Spleen (tissue), 11 donors: ENCODE measurements around the gene TMEM169. TPM values are rescaled to one million over a fixed set of nuclear protein-coding genes. Genes with fewer than 3 reads are reported as not detected.

Experiments used
- DNase-seq: peaks from one replicate; pipeline ENCODE4 v3.0.0-alpha.2; 2020
- H3K27ac ChIP-seq, 8 donors: fragments of 200-600 bp; sonication (generic) in 7 of 8; 1 replicate in 4 of 8; 2 replicates in 4 of 8; pipeline versions ENCODE4 v1.5.0 to v1.8.0; 2016 to 2021; ENCODE audit warnings: inconsistent platforms in 4 of 8, mild to moderate bottlenecking in 4 of 8, moderate library complexity in 1 of 8
- H3K27me3 ChIP-seq, 7 donors: fragments of 200-600 bp; sonication (generic) in 6 of 7; replicated peaks in 1 of 7; 1 replicate in 4 of 7; 2 replicates in 3 of 7; pipeline versions ENCODE4 v1.5.0 to v1.8.0; 2016 to 2021; ENCODE audit warnings: inconsistent platforms in 3 of 7, mild to moderate bottlenecking in 1 of 7
- H3K36me3 ChIP-seq, 6 donors: fragments of 200-600 bp; sonication (generic) in 5 of 6; 1 replicate in 4 of 6; 2 replicates in 2 of 6; pipeline versions ENCODE4 v1.5.0 to v1.8.0; 2016 to 2021; ENCODE audit warnings: inconsistent platforms in 2 of 6
- H3K4me1 ChIP-seq, 6 donors: fragments of 200-600 bp; sonication (generic) in 5 of 6; 1 replicate in 3 of 6; 2 replicates in 3 of 6; pipeline versions ENCODE4 v1.5.0 to v1.8.0; 2016 to 2021; ENCODE audit warnings: inconsistent platforms in 3 of 6
- H3K4me3 ChIP-seq, 8 donors: fragments of 200-600 bp; sonication (generic) in 7 of 8; 1 replicate in 4 of 8; 2 replicates in 4 of 8; pipeline versions ENCODE4 v1.5.0 to v1.8.0; 2016 to 2021; ENCODE audit warnings: inconsistent platforms in 4 of 8, mild to moderate bottlenecking in 4 of 8, moderate library complexity in 2 of 8
- H3K9me3 ChIP-seq, 8 donors: fragments of 200-600 bp; sonication (generic) in 7 of 8; 1 replicate in 4 of 8; 2 replicates in 4 of 8; pipeline versions ENCODE4 v1.5.0 to v1.8.0; 2016 to 2021; ENCODE audit warnings: inconsistent platforms in 4 of 8
- POLR2A ChIP-seq, 3 donors: fragments of 450-650 bp; IDR thresholded peaks; one replicate each; pipeline ENCODE4 v1.5.1; 2017; ENCODE audit warnings: antibody characterized with exemption in 3 of 3, mild to moderate bottlenecking in 1 of 3
- POLR2AphosphoS5 ChIP-seq, 3 donors: sonication (generic); formaldehyde crosslinking; IDR thresholded peaks; one replicate each; pipeline ENCODE4 v1.5.1; 2017; ENCODE audit warnings: antibody characterized with exemption in 3 of 3
- WGBS, 5 donors: extraction: QIAGEN DNeasy Blood & Tissue Kit in 3 of 5; methylation state at CpG; one replicate each; pipeline versions ENCODE4 v1.1.5 to v1.1.7; 2013 to 2018; 5-methylcytosine and 5-hydroxymethylcytosine counted together
- intact Hi-C: fragments of 100-400 bp; cut with DNase I; formaldehyde crosslinking; loops from one replicate; pipeline ENCODE4 v1.15.0; 2023; ENCODE audit warnings: low total_unique reads
- polyA plus RNA-seq, 3 donors: library from polyadenylated mRNA; stranded (reverse); fragments of 200-250 nt; gene quantifications; one replicate each; pipeline ENCODE4 v1.2.1, GENCODE V29; 2013
- total RNA-seq, 7 donors: library from RNA; depleted of rRNA in 3 of 7; stranded (reverse); fragments of >200 nt in 3 of 7; fragmentation: NEBNext Ultra II Directional in 4 of 7; extraction: Animal tissue kit (Norgen Biotek cat#: 25700) in 4 of 7; gene quantifications; one replicate each; pipeline versions ENCODE4 v1.1.0 to v1.2.1, GENCODE V29; 2016 to 2021
- TF ChIP-seq, protein P1 (sequence below), 11 experiments: fragments of 200-600 bp in 7 of 11; fragments of 450-650 bp in 4 of 11; sonication (generic) in 4 of 11; IDR thresholded peaks in 8 of 11; conservative IDR thresholded peaks in 3 of 11; 1 replicate in 7 of 11; 2 replicates in 4 of 11; pipeline versions ENCODE4 v1.4.0 to v1.8.0; 2016 to 2021; ENCODE audit warnings: antibody characterized with exemption in 11 of 11, inconsistent platforms in 4 of 11, mild to moderate bottlenecking in 1 of 11
- donor health status: healthy with polysubstance abuse.
- donor health status: DM: no; HTN: no; CAD: no; lungs with moderate emphysema.
- donor health status: DM: no; HTN: no; CAD: no.
- donor health status: Bipolar disorder and iron deficiency.
- donor health status: healthy.
- donor health status: DM: no; HTN: no; CAD: no.
- donor health status: DM: yes; HTN: yes; CAD: no.

The TMEM169 gene
- total and polyA plus RNA-seq, 10 donors, result 0.19 to 1.3 (median 0.83) TPM

DNA sequence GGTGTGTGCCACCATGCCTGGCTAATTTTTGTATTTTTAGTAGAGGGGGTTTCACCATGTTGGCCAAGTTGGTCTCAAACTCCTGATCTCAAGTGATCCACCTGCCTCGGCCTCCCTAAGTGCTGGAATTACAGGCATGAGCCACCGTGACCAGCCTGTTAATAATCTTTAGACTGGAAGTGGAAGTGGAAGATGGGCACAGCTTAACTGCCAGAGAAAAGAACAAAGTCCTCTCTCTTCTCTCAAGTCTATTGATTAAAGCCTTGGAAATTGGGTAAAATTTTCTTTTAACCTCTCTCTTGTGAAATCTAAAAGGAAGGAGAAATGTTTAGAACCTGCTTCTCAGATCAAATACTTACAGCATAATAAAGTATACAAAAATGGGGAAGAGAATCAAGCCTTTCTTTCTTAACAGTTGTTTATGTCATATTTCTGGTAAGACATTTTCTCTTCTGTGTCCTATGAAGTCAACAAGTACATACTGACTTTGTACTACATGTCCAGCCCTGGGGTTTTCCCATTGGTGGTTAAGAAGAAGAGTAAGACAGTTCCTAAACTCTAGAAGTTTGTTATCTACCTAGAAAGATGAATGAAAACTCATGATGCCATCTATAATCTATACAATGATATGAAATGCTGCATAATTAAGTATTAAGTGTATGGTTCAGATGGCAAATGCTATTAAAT, 4.6 kb downstream of the TMEM169 start:
- no peak for DNase-seq
- no peaks in the 10 kb centered on the region for H3K9me3 ChIP-seq
- intact Hi-C loops, result no loop called here
- H3K36me3 ChIP-seq, result no peaks in the 10 kb centered on the region
- 92 to 100% (median 95%) methylated on average over 2 of the region's 2 CpGs for WGBS, 5 donors
- no peak overlapping the region for H3K4me3 ChIP-seq
- TF ChIP-seq POLR2AphosphoS5 (IDR thresholded peaks at IDR 0.05) (no peak), POLR2A (IDR thresholded peaks at IDR 0.05) (no peak)
- TF ChIP-seq, protein P1, sequence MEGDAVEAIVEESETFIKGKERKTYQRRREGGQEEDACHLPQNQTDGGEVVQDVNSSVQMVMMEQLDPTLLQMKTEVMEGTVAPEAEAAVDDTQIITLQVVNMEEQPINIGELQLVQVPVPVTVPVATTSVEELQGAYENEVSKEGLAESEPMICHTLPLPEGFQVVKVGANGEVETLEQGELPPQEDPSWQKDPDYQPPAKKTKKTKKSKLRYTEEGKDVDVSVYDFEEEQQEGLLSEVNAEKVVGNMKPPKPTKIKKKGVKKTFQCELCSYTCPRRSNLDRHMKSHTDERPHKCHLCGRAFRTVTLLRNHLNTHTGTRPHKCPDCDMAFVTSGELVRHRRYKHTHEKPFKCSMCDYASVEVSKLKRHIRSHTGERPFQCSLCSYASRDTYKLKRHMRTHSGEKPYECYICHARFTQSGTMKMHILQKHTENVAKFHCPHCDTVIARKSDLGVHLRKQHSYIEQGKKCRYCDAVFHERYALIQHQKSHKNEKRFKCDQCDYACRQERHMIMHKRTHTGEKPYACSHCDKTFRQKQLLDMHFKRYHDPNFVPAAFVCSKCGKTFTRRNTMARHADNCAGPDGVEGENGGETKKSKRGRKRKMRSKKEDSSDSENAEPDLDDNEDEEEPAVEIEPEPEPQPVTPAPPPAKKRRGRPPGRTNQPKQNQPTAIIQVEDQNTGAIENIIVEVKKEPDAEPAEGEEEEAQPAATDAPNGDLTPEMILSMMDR (IDR thresholded peaks at IDR 0.05 in 8 of 11, conservative IDR thresholded peaks at IDR 0.05 in 3 of 11), result no peak
- no peaks in the 10 kb centered on the region for H3K27me3 ChIP-seq
- H3K27ac ChIP-seq, result peak overlapping the region in 1 of 8 donors; percentile 22
- H3K4me1 ChIP-seq, result peaks cover 14 to 48% (median 36%) of the 10 kb centered on the region in 6 donors

DNA sequence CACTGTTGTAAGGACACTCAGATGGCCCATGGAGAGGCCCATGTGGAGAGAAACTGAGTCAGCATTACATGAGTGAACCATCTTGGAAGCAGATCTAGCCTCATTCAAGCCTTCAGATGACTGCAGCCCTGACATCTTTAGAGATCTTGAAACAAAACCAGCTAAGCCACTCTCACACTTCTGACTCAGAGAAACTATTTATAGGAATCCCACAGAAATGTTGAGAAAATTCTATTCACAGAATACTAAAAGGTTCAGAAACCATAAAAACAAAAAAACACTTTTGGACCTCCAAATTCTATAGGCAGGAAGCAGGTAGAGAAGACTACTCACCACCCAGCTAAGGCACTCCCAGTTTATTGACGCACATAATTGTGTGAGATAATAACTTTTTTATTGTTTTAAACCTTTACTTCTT, 8.7 kb downstream of the TMEM169 start:
- H3K4me1 ChIP-seq, result peaks cover 0 to 9% (median under 1%) of the 10 kb centered on the region in 6 donors
- H3K9me3 ChIP-seq, result no peaks in the 10 kb centered on the region
- no peak overlapping the region for H3K4me3 ChIP-seq
- H3K36me3 ChIP-seq, result no peaks in the 10 kb centered on the region
- H3K27ac ChIP-seq, result no peak overlapping the region
- 93 to 98% (median 95%) methylated on average over 1 of the region's 1 CpG for WGBS, 5 donors
- no peaks in the 10 kb centered on the region for H3K27me3 ChIP-seq
- intact Hi-C loops, result no loop called here
- DNase-seq, result no peak
- TF ChIP-seq, protein P1 (IDR thresholded peaks at IDR 0.05 in 8 of 11, conservative IDR thresholded peaks at IDR 0.05 in 3 of 11), result no peak
- TF ChIP-seq POLR2A (IDR thresholded peaks at IDR 0.05), result no peak
- TF ChIP-seq POLR2AphosphoS5 (IDR thresholded peaks at IDR 0.05), result no peak

DNA sequence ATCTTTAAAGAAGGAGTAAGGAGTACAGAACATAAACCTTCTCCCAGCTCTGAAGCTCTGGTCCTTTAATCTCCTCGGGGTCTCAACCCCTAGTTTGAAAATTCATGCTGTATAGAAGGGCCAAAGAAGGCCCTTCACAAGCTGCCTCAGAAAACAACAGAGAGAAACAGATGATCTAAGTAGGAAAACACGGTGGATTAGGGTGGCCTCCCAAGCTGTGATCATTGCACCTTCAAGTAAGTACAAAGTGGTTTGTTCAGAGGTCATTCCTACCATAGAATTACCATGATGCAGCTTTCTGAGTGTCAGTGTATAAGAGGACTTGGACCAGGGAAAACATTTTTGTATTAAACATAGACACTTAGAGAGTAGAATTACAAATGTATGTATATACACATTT, 10.9 kb downstream of the TMEM169 start:
- DNase-seq, result no peak
- H3K9me3 ChIP-seq, result no peaks in the 10 kb centered on the region
- TF ChIP-seq POLR2A (IDR thresholded peaks at IDR 0.05) (no peak), POLR2AphosphoS5 (IDR thresholded peaks at IDR 0.05) (no peak)
- TF ChIP-seq, protein P1 (IDR thresholded peaks at IDR 0.05 in 8 of 11, conservative IDR thresholded peaks at IDR 0.05 in 3 of 11), result no peak
- no peaks in the 10 kb centered on the region for H3K27me3 ChIP-seq
- no peaks in the 10 kb centered on the region for H3K4me1 ChIP-seq
- H3K27ac ChIP-seq, result no peak overlapping the region
- peaks cover 0 to 7% (median 0%) of the 10 kb centered on the region in 6 donors for H3K36me3 ChIP-seq
- no peak overlapping the region for H3K4me3 ChIP-seq
- WGBS, 5 donors, result 80 to 87% (median 84%) methylated on average over 2 of the region's 2 CpGs
- intact Hi-C loops, result no loop called here

DNA sequence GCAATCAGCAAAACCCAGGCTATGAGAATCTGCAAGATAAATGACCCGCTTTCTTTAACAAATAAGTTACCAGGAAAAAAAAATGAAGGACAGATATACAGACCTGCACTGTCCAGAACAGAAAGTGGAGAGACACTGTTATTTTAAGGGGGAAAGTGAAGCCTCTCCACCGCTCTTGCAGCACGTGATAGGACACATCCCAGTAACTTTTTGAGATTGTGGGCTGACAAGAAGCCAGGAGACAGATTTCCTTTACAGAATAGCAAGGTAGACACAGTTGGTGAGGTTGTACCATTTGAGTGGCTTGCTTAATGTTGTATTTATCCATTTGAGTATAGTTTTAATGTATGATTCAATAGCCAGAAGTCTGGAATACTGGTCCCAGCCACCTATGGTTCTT, 13.0 kb downstream of the TMEM169 start:
- Histone ChIP-seq H3K9me3 (no peaks in the 10 kb centered on the region), H3K4me3 (no peak overlapping the region), H3K27me3 (no peaks in the 10 kb centered on the region), H3K27ac (no peak overlapping the region), H3K36me3 (peaks cover 0 to 11% (median 0%) of the 10 kb centered on the region in 6 donors), H3K4me1 (no peaks in the 10 kb centered on the region)
- WGBS, 5 donors, result 80 to 90% (median 87%) methylated on average over 3 of the region's 3 CpGs
- DNase-seq, result no peak
- intact Hi-C loops, result no loop called here
- TF ChIP-seq POLR2A (IDR thresholded peaks at IDR 0.05) (no peak), POLR2AphosphoS5 (IDR thresholded peaks at IDR 0.05) (no peak)
- TF ChIP-seq, protein P1 (IDR thresholded peaks at IDR 0.05 in 8 of 11, conservative IDR thresholded peaks at IDR 0.05 in 3 of 11), result no peak
